H1 (cell line): ENCODE measurements around the gene CDC42EP2. TPM values are rescaled to one million over a fixed set of nuclear protein-coding genes. Genes with fewer than 3 reads are reported as not detected.

ENCODE experiments used
- CTCF ChIA-PET: fragments of 300-600 bp; sonication (Branson Sonifier 250); formaldehyde crosslinking; loops from one replicate; lab custom pipeline; 2021; ENCODE audit not compliant: partially characterized antibody; lab: Charles Lee
- POLR2A ChIA-PET: fragments of 300-600 bp; sonication (Branson Sonifier 250); formaldehyde crosslinking; loops from one replicate; lab custom pipeline; 2021; ENCODE audit warnings: inconsistent platforms; ENCODE audit not compliant: partially characterized antibody; lab: Charles Lee
- DNase-seq, 2 experiments: peaks; one replicate each; pipeline versions ENCODE4 v3.0.0 to v3.0.0-alpha.2; 2010 to 2022; ENCODE audit warnings: low spot score in 2 of 2, low read depth in 1 of 2, mixed read lengths in 1 of 2
- FAIRE-seq: peaks from 2 replicates; lab custom pipeline; 2011; peaks lifted over from hg19 to GRCh38; lab: Jason Lieb, UNC
- H2AFZ ChIP-seq: 2 replicates; pipeline ENCODE4 v1.8.1; 2012; ENCODE audit warnings: low read length, inconsistent platforms
- H2AK5ac ChIP-seq: 2 replicates; pipeline ENCODE4 v1.6.1; 2013; ENCODE audit warnings: low read depth, low read length
- H2BK120ac ChIP-seq: replicated peaks from 2 replicates; pipeline ENCODE3; 2013; ENCODE audit warnings: low read depth, low read length, inconsistent platforms
- H2BK12ac ChIP-seq: 2 replicates; pipeline ENCODE4 v1.6.1; 2013; ENCODE audit warnings: low read depth, low read length
- H2BK15ac ChIP-seq: 2 replicates; pipeline ENCODE4 v1.6.1; 2013; ENCODE audit warnings: low read length
- H2BK20ac ChIP-seq: 2 replicates; pipeline ENCODE4 v1.6.1; 2013; ENCODE audit warnings: low read length
- H2BK5ac ChIP-seq: 2 replicates; pipeline ENCODE4 v1.6.1; 2013; ENCODE audit warnings: low read depth, low read length
- H3K14ac ChIP-seq: 2 replicates; pipeline ENCODE4 v1.6.1; 2013; ENCODE audit warnings: inconsistent platforms; ENCODE audit not compliant: insufficient read length
- H3K18ac ChIP-seq: 2 replicates; pipeline ENCODE4 v1.6.1; 2013; ENCODE audit warnings: low read length; ENCODE audit errors: extremely low read depth
- H3K23ac ChIP-seq: 2 replicates; pipeline ENCODE4 v1.6.1; 2013; ENCODE audit warnings: inconsistent platforms; ENCODE audit not compliant: insufficient read length
- H3K23me2 ChIP-seq: 2 replicates; pipeline ENCODE4 v1.6.1; 2013; ENCODE audit warnings: low read depth, low read length
- H3K27ac ChIP-seq: 2 replicates; pipeline ENCODE4 v1.6.1; 2011; ENCODE audit warnings: low read depth, low read length, inconsistent platforms
- H3K27me3 ChIP-seq, 4 experiments: replicated peaks in 1 of 4; 1 replicate in 1 of 4; 2 replicates in 3 of 4; pipeline versions ENCODE4 v1.6.1 to v1.8.1; 2011 to 2013; ENCODE audit warnings: low read length in 3 of 4, mild to moderate bottlenecking in 3 of 4, inconsistent platforms in 2 of 4, mixed read lengths in 2 of 4, moderate library complexity in 1 of 4; ENCODE audit not compliant: control insufficient read depth in 3 of 4, insufficient read depth in 3 of 4; ENCODE audit errors: extremely low read depth in 1 of 4
- H3K36me3 ChIP-seq, 4 experiments: 2 replicates each; pipeline versions ENCODE4 v1.6.1 to v1.8.1; 2011 to 2013; ENCODE audit warnings: mild to moderate bottlenecking in 4 of 4, low read length in 3 of 4, moderate library complexity in 2 of 4, control low read depth in 1 of 4, inconsistent platforms in 1 of 4; ENCODE audit not compliant: insufficient read depth in 4 of 4, control insufficient read depth in 2 of 4
- H3K4ac ChIP-seq: replicated peaks from 2 replicates; pipeline ENCODE3; 2013; ENCODE audit warnings: low read length, low read depth, mixed read lengths, inconsistent platforms; ENCODE audit not compliant: insufficient read length
- H3K4me1 ChIP-seq, 4 experiments: replicated peaks in 1 of 4; 1 replicate in 1 of 4; 2 replicates in 3 of 4; pipeline versions ENCODE4 v1.6.1 to v1.8.1; 2011 to 2013; ENCODE audit warnings: low read length in 3 of 4, inconsistent platforms in 2 of 4, mixed read lengths in 1 of 4; ENCODE audit not compliant: insufficient read depth in 4 of 4, control insufficient read depth in 3 of 4
- H3K4me2 ChIP-seq, 2 experiments: 2 replicates each; pipeline versions ENCODE4 v1.6.1 to v1.8.1; 2011 to 2013; ENCODE audit warnings: low read depth in 2 of 2, low read length in 2 of 2, control low read depth in 1 of 2, inconsistent platforms in 1 of 2, mild to moderate bottlenecking in 1 of 2; ENCODE audit not compliant: insufficient read depth in 1 of 2
- H3K4me3 ChIP-seq, 4 experiments: fragments of 200-600, 300-600 bp in 1 of 4; sonication (generic), shearing (Covaris generic), sonication (Bioruptor Twin) in 1 of 4; 2 replicates each; pipeline versions ENCODE4 v1.5.1 to v1.8.1; 2011 to 2016; ENCODE audit warnings: low read length in 4 of 4, low read depth in 3 of 4, control low read depth in 2 of 4, inconsistent platforms in 2 of 4, mild to moderate bottlenecking in 2 of 4, mixed read lengths in 1 of 4, moderate library complexity in 1 of 4; ENCODE audit not compliant: insufficient read depth in 2 of 4; ENCODE audit errors: extremely low read depth in 1 of 4
- H3K56ac ChIP-seq: replicated peaks from 2 replicates; pipeline ENCODE3; 2013; ENCODE audit warnings: low read depth, mild to moderate bottlenecking, mixed read lengths, low read length, inconsistent platforms; ENCODE audit not compliant: insufficient read length
- H3K79me1 ChIP-seq: 2 replicates; pipeline ENCODE4 v1.6.1; 2013; ENCODE audit warnings: low read depth, low read length, control low read depth
- H3K79me2 ChIP-seq, 2 experiments: 2 replicates each; pipeline versions ENCODE4 v1.6.1 to v1.8.1; 2012 to 2013; ENCODE audit warnings: low read length in 2 of 2, mild to moderate bottlenecking in 2 of 2, inconsistent platforms in 1 of 2; ENCODE audit not compliant: insufficient read depth in 2 of 2, control insufficient read depth in 1 of 2
- H3K9ac ChIP-seq, 4 experiments: replicated peaks in 1 of 4; 1 replicate in 1 of 4; 2 replicates in 3 of 4; pipeline versions ENCODE4 v1.6.1 to v1.8.1; 2011 to 2013; ENCODE audit warnings: low read depth in 3 of 4, low read length in 3 of 4, control low read depth in 2 of 4, mild to moderate bottlenecking in 2 of 4, moderate library complexity in 2 of 4, inconsistent platforms in 1 of 4; ENCODE audit errors: extremely low read depth in 1 of 4
- H3K9me3 ChIP-seq, 2 experiments: 2 replicates each; pipeline versions ENCODE4 v1.6.1 to v1.8.1; 2012 to 2013; ENCODE audit warnings: mild to moderate bottlenecking in 2 of 2, moderate library complexity in 2 of 2, control low read depth in 1 of 2, inconsistent platforms in 1 of 2, low read depth in 1 of 2, low read length in 1 of 2, mixed read lengths in 1 of 2; ENCODE audit not compliant: insufficient read depth in 2 of 2
- H4K20me1 ChIP-seq, 2 experiments: replicated peaks in 1 of 2; 2 replicates each; pipeline versions ENCODE3 to v1.8.1; 2011 to 2013; ENCODE audit warnings: inconsistent platforms in 2 of 2, low read length in 2 of 2, mild to moderate bottlenecking in 1 of 2; ENCODE audit not compliant: insufficient read depth in 2 of 2, control insufficient read depth in 1 of 2
- H4K5ac ChIP-seq: 2 replicates; pipeline ENCODE4 v1.6.1; 2013; ENCODE audit warnings: low read length, low read depth, mixed read lengths, inconsistent platforms; ENCODE audit not compliant: insufficient read length
- H4K8ac ChIP-seq: 2 replicates; pipeline ENCODE4 v1.8.0; 2013; ENCODE audit warnings: mild to moderate bottlenecking, moderate library complexity, low read length, inconsistent platforms; ENCODE audit not compliant: insufficient read depth; ENCODE audit errors: extremely low read depth
- H4K91ac ChIP-seq: replicated peaks from 2 replicates; pipeline ENCODE3; 2013; ENCODE audit warnings: low read length, mixed read lengths, inconsistent platforms; ENCODE audit not compliant: insufficient read length
- CBX8 ChIP-seq: fragments of 300-800, 300-1000 bp; sonication (generic); IDR thresholded peaks from 2 replicates; pipeline ENCODE4 v1.7.1; 2016; ENCODE audit warnings: low read depth, low read length, borderline replicate concordance
- EGR1 ChIP-seq: IDR thresholded peaks from 2 replicates; pipeline ENCODE4 v1.6.1; 2011; ENCODE audit warnings: low read depth, low read length, borderline replicate concordance
- KDM1A ChIP-seq: fragments of 200-600, 300-600 bp; sonication (generic); IDR thresholded peaks from 2 replicates; pipeline ENCODE4 v1.7.1; 2016; ENCODE audit warnings: mild to moderate bottlenecking, low read length, borderline replicate concordance
- RBBP5 ChIP-seq: IDR thresholded peaks from 2 replicates; pipeline ENCODE4 v1.7.1; 2012; ENCODE audit warnings: low read depth, mild to moderate bottlenecking, inconsistent platforms, low read length, moderate library complexity, borderline replicate concordance
- RXRA ChIP-seq: IDR thresholded peaks from 2 replicates; pipeline ENCODE4 v1.6.1; 2011; ENCODE audit warnings: low read depth, mild to moderate bottlenecking, low read length, moderate library complexity; ENCODE audit not compliant: insufficient read depth
- SP4 ChIP-seq: IDR thresholded peaks from 2 replicates; pipeline ENCODE4 v1.6.1; 2012; ENCODE audit warnings: low read length, inconsistent platforms
- TBP ChIP-seq: IDR thresholded peaks from 2 replicates; pipeline ENCODE4 v1.6.1; 2011; ENCODE audit warnings: low read depth, low read length, improper control_type of control experiment
- TEAD4 ChIP-seq: IDR thresholded peaks from 2 replicates; pipeline ENCODE4 v1.6.1; 2012; ENCODE audit warnings: low read depth, low read length, inconsistent platforms, mixed read lengths
- WGBS, 2 experiments: shearing (Covaris generic) in 1 of 2; methylation state at CpG; one replicate each; pipeline versions ENCODE4 v1.1.6 to v1.1.7; 2013 to 2015; ENCODE audit warnings: low lambda C conversion rate in 2 of 2, mixed read lengths in 2 of 2, inconsistent platforms in 1 of 2, low coverage in 1 of 2, missing lambda C conversion rate in 1 of 2; ENCODE audit not compliant: insufficient replicate concordance in 2 of 2, insufficient coverage in 1 of 2, insufficient read length in 1 of 2; ENCODE audit errors: extremely low coverage in 1 of 2, missing lambda C conversion rate in 1 of 2; 5-methylcytosine and 5-hydroxymethylcytosine counted together
- polyA plus RNA-seq, 7 experiments: library from polyadenylated mRNA; depleted of rRNA in 3 of 7; stranded (reverse) in 5 of 7; unstranded in 2 of 7; fragments of >200 nt in 5 of 7; fragments of 200-250 nt in 2 of 7; gene quantifications; 1 replicate in 5 of 7; 2 replicates in 1 of 7; 4 replicates in 1 of 7; pipeline versions ENCODE4 v1.2.1 to v1.2.3, GENCODE V29; 2011 to 2013; ENCODE audit warnings: missing spikeins in 2 of 7, mixed read lengths in 2 of 7
- total RNA-seq: library from RNA; stranded (reverse); fragmentation: NEBNext Ultra II Directional; extraction: Animal tissue kit (Norgen Biotek cat#: 25700); gene quantifications from 2 replicates; pipeline ENCODE4 v1.2.1, GENCODE V29; 2021
- TF ChIP-seq, protein P1 (sequence below), 3 experiments: IDR thresholded peaks; 1 replicate in 2 of 3; 2 replicates in 1 of 3; pipeline versions ENCODE4 v1.5.1 to v1.6.1; 2011; ENCODE audit warnings: low read length in 3 of 3, mild to moderate bottlenecking in 3 of 3, inconsistent platforms in 2 of 3, low read depth in 1 of 3, moderate library complexity in 1 of 3; ENCODE audit not compliant: insufficient read depth in 1 of 3; ENCODE audit errors: control extremely low read depth in 1 of 3

CDC42EP2 gene
- total and polyA plus RNA-seq, 2 of the 8 experiments (the other 6 are each of a cell fraction or from before 2014, with no cell fraction given) = 11.8 to 13.3 TPM

DNA sequence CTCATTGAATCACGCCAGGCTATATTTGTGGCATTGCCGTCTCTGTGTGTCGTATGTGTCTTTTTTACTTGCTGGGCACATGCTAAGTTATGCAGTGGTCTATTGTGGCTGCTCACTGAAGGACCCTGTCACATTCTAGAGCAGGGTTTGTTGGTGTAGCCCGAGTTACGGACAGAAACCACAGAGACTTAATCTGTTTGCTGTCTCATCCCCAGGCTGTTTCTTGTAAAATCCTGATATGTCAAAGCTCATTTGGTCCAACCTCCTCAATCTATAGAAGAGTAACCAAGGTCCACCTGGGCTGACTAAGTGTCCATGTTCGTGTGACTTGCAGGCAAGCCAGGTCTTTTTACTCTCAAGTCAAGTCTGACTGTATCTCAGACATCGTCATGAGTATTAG is 24.0 kb downstream of the CDC42EP2 start:
- no peak overlapping the region for H2AFZ ChIP-seq
- DNase-seq = no peak
- no peak overlapping the region for H3K56ac ChIP-seq
- H4K8ac ChIP-seq = no peak overlapping the region
- no peak for FAIRE-seq
- H3K4me3 ChIP-seq = no peak overlapping the region
- peaks cover 3% of the 10 kb centered on the region for H3K23me2 ChIP-seq
- peaks cover 12% of the 10 kb centered on the region for H3K79me1 ChIP-seq
- no peak overlapping the region for H2AK5ac ChIP-seq
- H3K4me1 ChIP-seq = peaks cover 0 to 4% (median 3%) of the 10 kb centered on the region in 4 experiments; a peak in 3 of 7 replicates
- H2BK5ac ChIP-seq = peak overlapping the region; percentile 41; the same call in 1 of the 2 replicates
- H2BK12ac ChIP-seq = no peak overlapping the region
- H3K18ac ChIP-seq = no peak overlapping the region
- no peak overlapping the region for H2BK120ac ChIP-seq
- no peak overlapping the region for H3K4me2 ChIP-seq
- H3K79me2 ChIP-seq = peaks cover 11 to 53% of the 10 kb centered on the region in 2 experiments
- H3K14ac ChIP-seq = no peak overlapping the region
- WGBS, 2 experiments = 93% methylated on average over 7 of the region's 7 CpGs; no CpG with 5 or more reads in 1 of the 2 experiments
- no peaks in the 10 kb centered on the region for H3K27me3 ChIP-seq
- H3K4ac ChIP-seq = no peak overlapping the region
- H3K27ac ChIP-seq = no peak overlapping the region
- ChIA-PET CTCF (interaction anchor here (0.6 to 52.8 kb wide), 8 partner anchors 9 to 492 kb away, joined by 3 to 1179 read pairs (median 6); partner anchors contain the start of genes CDC42EP2 and TIGD3), POLR2A (interaction anchor here (1.2 to 20.9 kb wide), 6 partner anchors 15 to 168 kb away, joined by 3 to 208 read pairs (median 5); partner anchors contain the start of gene CDC42EP2)
- H2BK20ac ChIP-seq = 0 out of 2 replicates have a peak overlapping the region, but pooled peaks have one; percentile 7
- H3K9ac ChIP-seq = peak overlapping the region in 1 of 4 experiments; percentile 14; a peak in 1 of 7 replicates
- no peaks in the 10 kb centered on the region for H3K9me3 ChIP-seq
- no peak overlapping the region for H2BK15ac ChIP-seq
- TF ChIP-seq TBP = no peak
- TF ChIP-seq EGR1 = no peak
- no peak for TF ChIP-seq CBX8
- TF ChIP-seq, protein P1, sequence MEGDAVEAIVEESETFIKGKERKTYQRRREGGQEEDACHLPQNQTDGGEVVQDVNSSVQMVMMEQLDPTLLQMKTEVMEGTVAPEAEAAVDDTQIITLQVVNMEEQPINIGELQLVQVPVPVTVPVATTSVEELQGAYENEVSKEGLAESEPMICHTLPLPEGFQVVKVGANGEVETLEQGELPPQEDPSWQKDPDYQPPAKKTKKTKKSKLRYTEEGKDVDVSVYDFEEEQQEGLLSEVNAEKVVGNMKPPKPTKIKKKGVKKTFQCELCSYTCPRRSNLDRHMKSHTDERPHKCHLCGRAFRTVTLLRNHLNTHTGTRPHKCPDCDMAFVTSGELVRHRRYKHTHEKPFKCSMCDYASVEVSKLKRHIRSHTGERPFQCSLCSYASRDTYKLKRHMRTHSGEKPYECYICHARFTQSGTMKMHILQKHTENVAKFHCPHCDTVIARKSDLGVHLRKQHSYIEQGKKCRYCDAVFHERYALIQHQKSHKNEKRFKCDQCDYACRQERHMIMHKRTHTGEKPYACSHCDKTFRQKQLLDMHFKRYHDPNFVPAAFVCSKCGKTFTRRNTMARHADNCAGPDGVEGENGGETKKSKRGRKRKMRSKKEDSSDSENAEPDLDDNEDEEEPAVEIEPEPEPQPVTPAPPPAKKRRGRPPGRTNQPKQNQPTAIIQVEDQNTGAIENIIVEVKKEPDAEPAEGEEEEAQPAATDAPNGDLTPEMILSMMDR (IDR thresholded peaks at IDR 0.05; ENCODE audit: control extremely low read depth in 1 of 3, insufficient read depth in 1 of 3, low read depth in 1 of 3, low read length in 3 of 3) = no peak
- no peak for TF ChIP-seq RBBP5
- no peak for TF ChIP-seq RXRA
- no peak for TF ChIP-seq KDM1A
- TF ChIP-seq TEAD4 = no peak
- TF ChIP-seq SP4 = no peak
- H4K20me1 ChIP-seq = peaks cover 10 to 11% of the 10 kb centered on the region in 2 experiments
- H3K23ac ChIP-seq = no peak overlapping the region
- peaks cover 10 to 38% (median 29%) of the 10 kb centered on the region in 4 experiments for H3K36me3 ChIP-seq
- H4K5ac ChIP-seq = no peak overlapping the region
- H4K91ac ChIP-seq = no peak overlapping the region
